OCI-LY1 (cell line): ENCODE results near the gene PTPRM.

Experiments
- H2AFZ ChIP-seq: fragments of 200-600 bp; sonication (generic), shearing (Covaris generic); 2 replicates; pipeline ENCODE4 v1.6.0; 2014; ENCODE audit warnings: antibody characterized with exemption, mild to moderate bottlenecking, low read length
- H3F3A ChIP-seq: fragments of 200-600 bp; sonication (generic), shearing (Covaris generic); 2 replicates; pipeline ENCODE4 v1.6.0; 2014; ENCODE audit warnings: mild to moderate bottlenecking, antibody characterized with exemption, low read length, moderate library complexity; ENCODE audit not compliant: insufficient read depth
- H3K27ac ChIP-seq: fragments of 200-600 bp; sonication (generic); 2 replicates; pipeline ENCODE4 v1.5.1; 2014; ENCODE audit warnings: low read length, mixed run types, mild to moderate bottlenecking, low read depth; ENCODE audit not compliant: poor library complexity, severe bottlenecking
- H3K27me3 ChIP-seq: fragments of 200-600 bp; sonication (generic); 2 replicates; pipeline ENCODE4 v1.6.0; 2014; ENCODE audit warnings: antibody characterized with exemption, mild to moderate bottlenecking, low read length, moderate library complexity; ENCODE audit not compliant: insufficient read depth
- H3K36me3 ChIP-seq: fragments of 200-600 bp; sonication (generic); 2 replicates; pipeline ENCODE4 v1.6.1; 2014; ENCODE audit warnings: mild to moderate bottlenecking, antibody characterized with exemption, low read length, moderate library complexity, mixed read lengths; ENCODE audit not compliant: insufficient read depth
- H3K4me1 ChIP-seq: fragments of 200-600 bp; sonication (generic); 2 replicates; pipeline ENCODE4 v1.5.1; 2014; ENCODE audit warnings: mild to moderate bottlenecking, low read length, moderate library complexity; ENCODE audit not compliant: insufficient read depth, severe bottlenecking
- H3K4me2 ChIP-seq: fragments of 200-600 bp; sonication (generic), shearing (Covaris generic); 2 replicates; pipeline ENCODE4 v1.6.1; 2014; ENCODE audit warnings: low read length
- H3K4me3 ChIP-seq: fragments of 200-600 bp; sonication (generic); 2 replicates; pipeline ENCODE4 v1.5.1; 2014; ENCODE audit warnings: low read length, low read depth, mild to moderate bottlenecking, mixed read lengths; ENCODE audit not compliant: poor library complexity, severe bottlenecking
- H3K79me2 ChIP-seq: fragments of 200-600 bp; shearing (Covaris generic); 2 replicates; pipeline ENCODE4 v1.6.1; 2016; ENCODE audit warnings: mixed run types, low read length, mixed read lengths; ENCODE audit not compliant: insufficient read depth
- H3K9ac ChIP-seq: fragments of 200-600 bp; sonication (generic), shearing (Covaris generic); 2 replicates; pipeline ENCODE4 v1.6.1; 2014; ENCODE audit warnings: mild to moderate bottlenecking, low read length, mixed read lengths
- H3K9me2 ChIP-seq: fragments of 200-600 bp; sonication (generic), shearing (Covaris generic); 2 replicates; pipeline ENCODE4 v1.6.1; 2014; ENCODE audit warnings: low read depth, mild to moderate bottlenecking, low read length, mixed read lengths
- H3K9me3 ChIP-seq: fragments of 200-600 bp; shearing (Covaris generic); 2 replicates; pipeline ENCODE4 v1.6.1; 2014; ENCODE audit warnings: low read length, mixed read lengths
- H4K20me1 ChIP-seq: fragments of 200-600 bp; sonication (generic), shearing (Covaris generic); 2 replicates; pipeline ENCODE4 v1.6.0; 2016; ENCODE audit warnings: mild to moderate bottlenecking, low read length; ENCODE audit not compliant: insufficient read depth
- CTCF ChIP-seq: fragments of 200-600 bp; sonication (generic), shearing (Covaris generic); IDR thresholded peaks from 2 replicates; pipeline ENCODE4 v1.5.1; 2017; ENCODE audit warnings: mild to moderate bottlenecking, antibody characterized with exemption, low read length, moderate library complexity, mixed read lengths
- EZH2 ChIP-seq: fragments of 200-600 bp; sonication (generic), shearing (Covaris generic); IDR thresholded peaks from 2 replicates; pipeline ENCODE4 v1.8.0; 2017; ENCODE audit warnings: borderline replicate concordance, mixed run types, mild to moderate bottlenecking, antibody characterized with exemption, low read length, moderate library complexity, mixed read lengths

PTPRM gene

GRCh38 chr18:8328126-8328525, 761.0 kb downstream of the PTPRM start:
- no peaks in the 10 kb centered on the region for H3K9me3 ChIP-seq
- no peak for TF ChIP-seq CTCF
- TF ChIP-seq EZH2 = no peak
- H4K20me1 ChIP-seq = no peaks in the 10 kb centered on the region
- H3K79me2 ChIP-seq = no peaks in the 10 kb centered on the region
- H3K9me2 ChIP-seq = no peaks in the 10 kb centered on the region
- no peaks in the 10 kb centered on the region for H3K4me1 ChIP-seq
- H3K4me3 ChIP-seq = no peak overlapping the region
- H3K9ac ChIP-seq = no peak overlapping the region
- no peaks in the 10 kb centered on the region for H3F3A ChIP-seq
- no peak overlapping the region for H2AFZ ChIP-seq
- no peak overlapping the region for H3K4me2 ChIP-seq
- H3K27me3 ChIP-seq = no peaks in the 10 kb centered on the region
- H3K27ac ChIP-seq = no peak overlapping the region
- H3K36me3 ChIP-seq = no peaks in the 10 kb centered on the region

- Histone ChIP-seq H2AFZ (no peak overlapping the region), H3K9me2 (no peaks in the 10 kb centered on the region), H3F3A (no peaks in the 10 kb centered on the region), H3K9ac (no peak overlapping the region), H3K9me3 (no peaks in the 10 kb centered on the region), H3K79me2 (no peaks in the 10 kb centered on the region), H3K27me3 (no peaks in the 10 kb centered on the region), H3K4me3 (no peak overlapping the region), H3K4me1 (no peaks in the 10 kb centered on the region), H3K27ac (no peak overlapping the region), H3K4me2 (no peak overlapping the region), H3K36me3 (no peaks in the 10 kb centered on the region), H4K20me1 (no peaks in the 10 kb centered on the region)
- TF ChIP-seq EZH2 (no peak), CTCF (no peak)
Measured at GRCh38 chr18:8329186-8329771, 762.2 kb downstream of the PTPRM start.

- Histone ChIP-seq H3K27me3 (no peaks in the 10 kb centered on the region), H3K36me3 (no peaks in the 10 kb centered on the region), H3K4me3 (no peak overlapping the region), H3K9me2 (no peaks in the 10 kb centered on the region), H4K20me1 (no peaks in the 10 kb centered on the region), H3K27ac (no peak overlapping the region), H2AFZ (no peak overlapping the region), H3K4me1 (no peaks in the 10 kb centered on the region), H3K9ac (no peak overlapping the region), H3K79me2 (no peaks in the 10 kb centered on the region), H3K4me2 (no peak overlapping the region), H3F3A (no peaks in the 10 kb centered on the region), H3K9me3 (no peaks in the 10 kb centered on the region)
- TF ChIP-seq CTCF (no peak), EZH2 (no peak)
Measured at GRCh38 chr18:8330575-8330974, 763.5 kb downstream of the PTPRM start.
